Transverse colon (tissue), 4 donors: ENCODE data around the gene CDA. TPM values are rescaled to one million over a fixed set of nuclear protein-coding genes. Genes with fewer than 3 reads are reported as not detected.

Experiments
- DNase-seq: peaks from one replicate; pipeline ENCODE4 v3.0.0-alpha.2; 2019
- H3K27ac ChIP-seq, 4 donors: fragments of 200-600 bp; sonication (generic); 2 replicates each; pipeline ENCODE4 v1.5.1; 2016 to 2018; ENCODE audit warnings: inconsistent platforms in 4 of 4
- H3K27me3 ChIP-seq: fragments of 200-600 bp; sonication (generic); 2 replicates; pipeline ENCODE4 v1.5.1; 2017; ENCODE audit warnings: inconsistent platforms
- H3K36me3 ChIP-seq, 4 donors: fragments of 200-600 bp; sonication (generic); 2 replicates each; pipeline ENCODE4 v1.5.1; 2017 to 2019; ENCODE audit warnings: inconsistent platforms in 4 of 4
- H3K4me1 ChIP-seq, 4 donors: fragments of 200-600 bp; sonication (generic); 2 replicates each; pipeline ENCODE4 v1.5.1; 2017 to 2020; ENCODE audit warnings: inconsistent platforms in 4 of 4
- H3K4me3 ChIP-seq, 4 donors: fragments of 200-600 bp; sonication (generic); 1 replicate in 1 of 4; 2 replicates in 3 of 4; pipeline versions ENCODE4 v1.5.1 to v1.6.1; 2017 to 2019; ENCODE audit warnings: inconsistent platforms in 4 of 4
- H3K9me3 ChIP-seq, 2 donors: fragments of 200-600 bp; sonication (generic); 2 replicates each; pipeline ENCODE4 v1.5.1; 2017 to 2019; ENCODE audit warnings: inconsistent platforms in 2 of 2
- EP300 ChIP-seq: sonication (generic); formaldehyde crosslinking; IDR thresholded peaks from one replicate; pipeline ENCODE4 v1.6.1; 2017; ENCODE audit warnings: antibody characterized with exemption, low read depth
- POLR2A ChIP-seq: fragments of 450-650 bp; IDR thresholded peaks from one replicate; pipeline ENCODE4 v1.6.1; 2016; ENCODE audit warnings: antibody characterized with exemption, mild to moderate bottlenecking, moderate library complexity
- POLR2AphosphoS5 ChIP-seq, 3 donors: sonication (generic); formaldehyde crosslinking; IDR thresholded peaks; one replicate each; pipeline ENCODE4 v1.6.1; 2016; ENCODE audit warnings: antibody characterized with exemption in 3 of 3
- WGBS, 2 donors: methylation state at CpG; one replicate each; pipeline ENCODE4 v1.1.5; 2018; ENCODE audit warnings: low coverage in 1 of 2; 5-methylcytosine and 5-hydroxymethylcytosine counted together
- in situ Hi-C, 4 donors: fragments of 200-750 bp; cut with MboI; loops; one replicate each; pipeline versions ENCODE4 v1.15.0 to v1.15.1; 2017; ENCODE audit warnings: low sequenced_read_pairs in 3 of 4, low pct_ligation_motif_present in 1 of 4, low pct_unique_long_range_greater_than_20kb in 1 of 4
- intact Hi-C: fragments of 100-400 bp; cut with DNase I; formaldehyde crosslinking; loops from one replicate; pipeline ENCODE4 v1.15.1; 2023; ENCODE audit warnings: low total_unique reads
- total RNA-seq, 4 donors: library from RNA; depleted of rRNA; stranded (reverse); fragments of >200 nt; gene quantifications; one replicate each; pipeline ENCODE4 v1.1.0, GENCODE V29; 2016
- TF ChIP-seq, protein P1 (sequence below), 5 experiments: fragments of 200-600 bp in 3 of 5; fragments of 450-650 bp in 2 of 5; sonication (generic) in 3 of 5; IDR thresholded peaks; 1 replicate in 2 of 5; 2 replicates in 3 of 5; pipeline ENCODE4 v1.5.1; 2016 to 2017; ENCODE audit warnings: antibody characterized with exemption in 5 of 5, inconsistent platforms in 3 of 5, mild to moderate bottlenecking in 2 of 5, moderate library complexity in 1 of 5

Gene CDA
- total RNA-seq, 4 donors from 2014 or later: 39.7 to 50.5 (median 43.1) TPM; not detected in 1

DNA sequence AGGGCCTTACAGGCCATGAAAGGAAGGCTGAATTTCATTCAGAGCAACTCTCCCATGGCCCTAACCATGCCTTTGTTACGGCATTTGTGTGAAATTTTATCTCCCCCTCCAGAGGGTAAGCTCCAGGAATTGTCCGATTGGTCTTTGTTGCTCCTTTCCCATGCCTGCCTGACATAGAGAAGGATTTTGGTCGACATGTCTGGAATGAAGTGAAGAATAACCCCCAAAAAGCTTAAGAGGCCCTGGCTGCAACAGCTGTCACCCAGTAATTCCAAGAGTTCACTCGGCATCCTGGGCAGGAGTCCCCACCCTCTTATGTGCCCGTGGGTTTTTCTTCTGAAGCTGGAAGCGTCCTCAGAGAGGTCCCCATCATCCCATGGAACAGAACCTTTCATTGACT lies 20.6 kb downstream of the CDA start:
- Histone ChIP-seq H3K36me3 (no peaks in the 10 kb centered on the region), H3K9me3 (no peaks in the 10 kb centered on the region), H3K4me1 (peaks cover 9 to 30% (median 16%) of the 10 kb centered on the region in 4 donors), H3K4me3 (no peak overlapping the region), H3K27ac (no peak overlapping the region), H3K27me3 (no peaks in the 10 kb centered on the region)
- DNase-seq: no peak
- 72 to 82% methylated on average over 3 to 6 of the region's 6 CpGs for WGBS, 2 donors
- in situ Hi-C loops (no loop called here), intact Hi-C loops (no loop called here)
- TF ChIP-seq POLR2AphosphoS5 (IDR thresholded peaks at IDR 0.05): no peak

DNA sequence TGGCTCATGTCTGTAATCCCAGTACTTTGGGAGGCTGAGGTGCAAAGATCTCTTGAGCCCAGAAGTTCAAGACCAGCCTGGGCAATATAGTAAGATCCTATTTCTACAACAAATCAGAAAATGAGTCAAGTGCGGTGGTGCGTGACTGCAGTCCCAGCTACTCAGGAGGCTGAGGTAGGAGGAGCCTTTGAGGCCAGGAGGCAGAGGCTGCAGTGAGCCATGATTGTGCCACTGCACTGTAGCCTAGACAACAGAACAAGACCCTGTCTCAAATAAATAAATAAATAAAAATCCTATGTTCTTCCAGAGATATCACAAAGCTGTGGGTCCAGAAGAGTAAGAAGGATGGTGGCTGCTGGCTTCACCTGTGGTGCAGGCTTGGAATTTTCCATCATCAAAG lies 22.1 kb downstream of the CDA start:
- Histone ChIP-seq H3K4me3 (no peak overlapping the region), H3K4me1 (peaks cover 9 to 28% (median 16%) of the 10 kb centered on the region in 4 donors), H3K36me3 (no peaks in the 10 kb centered on the region), H3K27ac (peak overlapping the region in 2 of 4 donors; percentile 34 to 38), H3K27me3 (no peaks in the 10 kb centered on the region), H3K9me3 (no peaks in the 10 kb centered on the region)
- intact Hi-C loops (no loop called here), in situ Hi-C loops (no loop called here)
- WGBS, 2 donors: 94 to 100% methylated on average over 2 of the region's 2 CpGs
- DNase-seq: no peak
- TF ChIP-seq, protein P1, sequence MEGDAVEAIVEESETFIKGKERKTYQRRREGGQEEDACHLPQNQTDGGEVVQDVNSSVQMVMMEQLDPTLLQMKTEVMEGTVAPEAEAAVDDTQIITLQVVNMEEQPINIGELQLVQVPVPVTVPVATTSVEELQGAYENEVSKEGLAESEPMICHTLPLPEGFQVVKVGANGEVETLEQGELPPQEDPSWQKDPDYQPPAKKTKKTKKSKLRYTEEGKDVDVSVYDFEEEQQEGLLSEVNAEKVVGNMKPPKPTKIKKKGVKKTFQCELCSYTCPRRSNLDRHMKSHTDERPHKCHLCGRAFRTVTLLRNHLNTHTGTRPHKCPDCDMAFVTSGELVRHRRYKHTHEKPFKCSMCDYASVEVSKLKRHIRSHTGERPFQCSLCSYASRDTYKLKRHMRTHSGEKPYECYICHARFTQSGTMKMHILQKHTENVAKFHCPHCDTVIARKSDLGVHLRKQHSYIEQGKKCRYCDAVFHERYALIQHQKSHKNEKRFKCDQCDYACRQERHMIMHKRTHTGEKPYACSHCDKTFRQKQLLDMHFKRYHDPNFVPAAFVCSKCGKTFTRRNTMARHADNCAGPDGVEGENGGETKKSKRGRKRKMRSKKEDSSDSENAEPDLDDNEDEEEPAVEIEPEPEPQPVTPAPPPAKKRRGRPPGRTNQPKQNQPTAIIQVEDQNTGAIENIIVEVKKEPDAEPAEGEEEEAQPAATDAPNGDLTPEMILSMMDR (IDR thresholded peaks at IDR 0.05): no peak
- no peak for TF ChIP-seq POLR2A
- no peak for TF ChIP-seq POLR2AphosphoS5 (IDR thresholded peaks at IDR 0.05)
- no peak for TF ChIP-seq EP300

DNA sequence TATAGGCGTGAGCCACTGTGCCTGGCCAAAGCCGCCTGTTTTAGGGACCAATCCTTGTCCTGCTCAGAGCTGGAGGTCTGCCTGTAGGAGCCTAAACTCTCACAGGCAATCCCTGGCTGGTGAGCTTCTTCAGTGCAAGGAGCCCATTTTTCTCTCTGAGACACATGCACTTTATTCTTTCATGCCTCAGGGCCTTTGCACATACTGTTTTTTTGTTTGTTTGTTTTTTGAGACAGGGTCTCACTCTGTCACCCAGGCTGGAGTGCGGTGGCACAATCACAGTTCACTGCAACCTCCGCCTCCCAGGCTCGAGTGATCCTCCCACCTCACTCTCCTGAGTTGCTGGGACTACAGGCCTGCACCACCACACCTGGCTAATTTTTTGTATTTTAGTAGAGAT lies 22.8 kb downstream of the CDA start:
- H3K27me3 ChIP-seq: no peaks in the 10 kb centered on the region
- in situ Hi-C loops: no loop called here

DNA sequence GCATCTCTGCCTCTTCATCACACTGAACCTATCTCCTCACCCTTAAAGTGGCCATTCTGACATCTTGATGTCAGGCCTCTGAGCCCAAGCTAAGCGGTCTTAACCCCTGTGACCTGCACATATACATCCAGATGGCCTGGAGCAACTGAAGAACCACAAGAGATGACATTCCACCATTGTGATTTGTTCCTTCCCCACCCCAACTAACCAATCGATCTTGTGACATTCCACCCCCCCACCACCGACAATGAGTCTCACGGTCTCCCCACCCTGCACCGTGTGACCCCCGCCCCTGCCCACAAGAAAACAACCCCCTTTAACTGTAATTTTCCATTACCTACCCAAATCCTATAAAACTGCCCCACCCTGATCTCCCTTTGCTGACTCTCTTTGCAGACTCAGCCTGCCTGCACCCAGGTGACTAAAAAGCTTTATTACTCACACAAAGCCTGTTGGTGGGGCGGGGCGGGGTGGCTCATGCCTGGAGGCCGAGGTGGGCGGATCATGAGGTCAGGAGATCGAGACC lies 23.4 kb downstream of the CDA start:
- Histone ChIP-seq H3K27ac (peak overlapping the region; percentile 51 to 91 (median 84)), H3K9me3 (no peaks in the 10 kb centered on the region), H3K4me1 (peaks cover 9 to 32% (median 16%) of the 10 kb centered on the region in 4 donors), H3K4me3 (no peak overlapping the region), H3K36me3 (no peaks in the 10 kb centered on the region), H3K27me3 (no peaks in the 10 kb centered on the region)
- TF ChIP-seq POLR2AphosphoS5 (IDR thresholded peaks at IDR 0.05): no peak
- TF ChIP-seq EP300: no peak
- in situ Hi-C loops: no loop called here
- DNase-seq: peak; percentile 85
- 40 to 44% methylated on average over 1 to 11 of the region's 11 CpGs for WGBS, 2 donors
- intact Hi-C loops: no loop called here

More for the DNA sequence above, 22.8 kb downstream of the CDA start:
- H3K9me3 ChIP-seq: no peaks in the 10 kb centered on the region
- DNase-seq: no peak
- intact Hi-C loops: no loop called here
- TF ChIP-seq, protein P1 (IDR thresholded peaks at IDR 0.05): no peak
- no peak for TF ChIP-seq POLR2AphosphoS5 (IDR thresholded peaks at IDR 0.05)
- no peak for TF ChIP-seq EP300
- no peak for TF ChIP-seq POLR2A
- WGBS, 2 donors: 95 to 100% methylated on average over 3 to 5 of the region's 5 CpGs
- no peaks in the 10 kb centered on the region for H3K36me3 ChIP-seq
- peaks cover 9 to 29% (median 16%) of the 10 kb centered on the region in 4 donors for H3K4me1 ChIP-seq
- peak overlapping the region; percentile 51 to 91 (median 74) for H3K27ac ChIP-seq
- no peak overlapping the region for H3K4me3 ChIP-seq

DNA sequence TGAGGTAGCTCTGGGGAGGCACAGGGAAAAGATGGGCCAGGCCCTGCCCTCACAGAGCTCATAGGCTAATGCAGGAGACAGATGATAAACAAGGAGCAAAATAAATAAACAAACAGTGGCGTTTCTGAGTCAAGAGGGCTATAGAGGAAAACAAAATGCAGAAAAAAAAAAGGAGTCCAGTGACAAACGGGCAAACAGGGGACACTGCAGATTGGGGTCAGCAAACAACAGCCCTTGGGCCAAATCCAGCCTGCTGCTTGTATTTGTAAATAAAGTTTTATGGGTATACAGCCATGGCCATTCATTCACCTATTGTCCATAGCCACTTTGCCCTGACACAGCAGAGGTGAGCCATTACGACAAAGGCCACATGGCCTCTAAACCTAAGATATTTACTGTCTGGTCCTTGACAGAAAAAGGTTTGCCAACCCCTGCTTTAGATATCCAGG lies 25.3 kb downstream of the CDA start:
- Histone ChIP-seq H3K27ac (peak overlapping the region; percentile 51 to 91 (median 84)), H3K9me3 (no peaks in the 10 kb centered on the region), H3K4me1 (peaks cover 9 to 32% (median 16%) of the 10 kb centered on the region in 4 donors), H3K27me3 (no peaks in the 10 kb centered on the region), H3K4me3 (no peak overlapping the region), H3K36me3 (no peaks in the 10 kb centered on the region)
- 29 to 46% methylated on average over 2 to 3 of the region's 3 CpGs for WGBS, 2 donors
- DNase-seq: no peak
- in situ Hi-C loops (no loop called here), intact Hi-C loops (no loop called here)
- no peak for TF ChIP-seq EP300
- no peak for TF ChIP-seq POLR2AphosphoS5 (IDR thresholded peaks at IDR 0.05)
- TF ChIP-seq POLR2A: no peak
- TF ChIP-seq, protein P1 (IDR thresholded peaks at IDR 0.05): no peak
